Effector memory CD4-positive, alpha-beta T cell (primary cell): ENCODE results near the gene XBP1.
"Not testable (repeated sequence)": the region's sequence is repeated elsewhere in the genome, so short reads cannot be mapped to it uniquely, and the experiment has no call there.

ENCODE experiments used
- DNase-seq, 3 donors: peaks; one replicate each; pipeline ENCODE4 v3.0.0-alpha.2; 2020
- H3K27ac ChIP-seq: 2 replicates; pipeline ENCODE4 v1.7.0; 2013; ENCODE audit warnings: mild to moderate bottlenecking, low read length, moderate library complexity; ENCODE audit not compliant: insufficient read depth, poor library complexity, severe bottlenecking
- H3K27me3 ChIP-seq: replicated peaks from 2 replicates; pipeline ENCODE4 v1.7.0; 2013; ENCODE audit warnings: mild to moderate bottlenecking, low read length; ENCODE audit not compliant: insufficient read depth, control insufficient read depth, poor library complexity, severe bottlenecking
- H3K36me3 ChIP-seq: 2 replicates; pipeline ENCODE4 v1.7.0; 2013; ENCODE audit warnings: mild to moderate bottlenecking, low read length, moderate library complexity; ENCODE audit not compliant: control insufficient read depth, insufficient read depth
- H3K4me1 ChIP-seq: 2 replicates; pipeline ENCODE4 v1.7.0; 2013; ENCODE audit warnings: low read length, mild to moderate bottlenecking; ENCODE audit not compliant: control insufficient read depth, insufficient read depth, poor library complexity, severe bottlenecking
- H3K4me3 ChIP-seq: 2 replicates; pipeline ENCODE4 v1.7.0; 2013; ENCODE audit warnings: low read length, low read depth, mild to moderate bottlenecking; ENCODE audit not compliant: insufficient read depth, poor library complexity, severe bottlenecking
- H3K9me3 ChIP-seq: 2 replicates; pipeline ENCODE4 v1.7.0; 2013; ENCODE audit warnings: mild to moderate bottlenecking, low read length, moderate library complexity; ENCODE audit not compliant: control insufficient read depth

Gene XBP1

DNA sequence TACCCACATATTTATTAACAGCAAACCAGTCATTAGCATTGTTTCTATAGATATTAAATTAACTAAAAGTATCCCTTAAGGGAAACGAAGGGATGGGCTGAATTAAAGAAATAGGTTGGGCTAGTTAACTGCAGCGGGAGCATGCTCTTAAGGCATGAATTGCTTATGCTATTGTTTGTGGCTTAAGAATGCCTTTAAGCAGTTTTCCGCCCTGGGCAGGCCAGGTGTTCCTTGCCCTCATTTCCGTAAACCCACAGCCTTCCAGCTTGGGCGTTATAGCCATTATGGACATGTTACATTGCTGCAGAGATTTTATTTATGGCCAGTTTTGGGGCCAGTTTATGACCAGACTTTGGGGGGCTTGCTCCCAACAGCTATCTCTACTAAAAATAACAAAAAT, 5.1 kb upstream of the XBP1 start:
- not testable (repeated sequence) for H3K9me3 ChIP-seq, H3K27ac ChIP-seq, H3K4me3 ChIP-seq, H3K36me3 ChIP-seq, H3K27me3 ChIP-seq, DNase-seq
- peaks cover 28% of the 10 kb centered on the region for H3K4me1 ChIP-seq

DNA sequence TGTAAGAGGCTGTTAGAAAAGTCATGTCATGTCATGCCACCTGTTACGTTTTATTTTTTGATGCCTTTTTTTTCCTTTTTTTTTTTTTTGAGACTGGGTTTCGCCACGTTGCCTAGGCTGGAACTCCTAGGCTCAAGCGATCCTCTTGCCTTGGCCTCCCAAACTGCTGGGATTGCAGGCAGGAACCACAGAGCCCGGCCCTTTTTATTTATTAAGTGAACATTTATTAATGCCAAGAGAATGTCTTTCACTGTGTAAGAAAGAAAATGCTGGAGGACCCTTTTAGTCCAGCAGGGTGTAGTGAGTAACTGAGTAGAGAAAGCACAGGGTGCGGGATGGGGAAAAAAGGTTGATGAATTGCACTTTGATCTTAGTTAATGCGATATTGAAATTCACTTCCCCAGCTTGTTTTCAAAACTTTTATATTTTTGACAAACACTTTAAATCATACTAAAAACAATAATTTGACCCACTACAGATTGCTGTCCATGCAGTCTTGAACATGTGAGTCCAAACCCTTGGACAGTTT, 2.3 kb upstream of the XBP1 start:
- H3K36me3 ChIP-seq = no peaks in the 10 kb centered on the region
- H3K9me3 ChIP-seq = no peaks in the 10 kb centered on the region
- no peaks in the 10 kb centered on the region for H3K27me3 ChIP-seq
- H3K27ac ChIP-seq = no peak overlapping the region
- peaks cover 17% of the 10 kb centered on the region for H3K4me1 ChIP-seq
- H3K4me3 ChIP-seq = peak overlapping the region; percentile 100
- DNase-seq = no peak

DNA sequence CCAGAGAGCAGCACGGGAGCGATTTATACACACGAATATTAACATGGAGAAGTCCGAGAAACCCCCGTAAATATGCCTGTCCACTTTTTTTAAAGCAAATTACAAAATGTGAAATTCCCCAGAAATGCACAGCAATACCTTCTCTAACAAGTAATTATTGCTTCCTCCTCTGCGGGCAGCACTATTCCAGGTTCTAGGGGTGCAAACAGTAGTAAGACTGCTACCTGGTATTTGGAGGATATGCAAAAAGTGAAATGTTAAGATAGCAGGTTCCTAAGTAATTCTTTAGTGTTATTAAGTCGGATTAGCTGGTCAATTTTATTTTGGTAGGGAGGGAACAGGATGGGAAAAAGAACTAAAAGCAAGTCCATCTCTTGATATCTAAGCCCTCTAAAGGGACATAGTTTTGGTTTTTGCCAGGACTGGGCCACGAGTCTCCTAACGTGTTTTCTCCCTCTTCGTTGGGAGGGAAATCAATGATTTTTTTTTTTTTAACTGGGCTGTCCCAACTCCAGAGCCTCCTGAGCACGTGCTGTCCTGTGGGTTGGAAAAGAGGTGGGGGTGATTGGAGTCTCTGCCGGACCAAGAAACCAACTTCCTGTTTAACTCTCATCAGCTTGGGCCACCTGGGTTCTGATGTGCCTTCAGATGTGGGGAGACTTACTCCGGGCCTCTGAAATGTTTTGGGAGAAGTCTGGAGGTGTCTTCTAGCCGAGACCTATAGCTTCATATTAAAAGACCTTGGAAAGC, 1.7 kb upstream of the XBP1 start:
- no peak for DNase-seq
- Histone ChIP-seq H3K4me3 (peak overlapping the region; percentile 100), H3K27ac (peak overlapping the region; percentile 100), H3K4me1 (peaks cover 23% of the 10 kb centered on the region), H3K27me3 (no peaks in the 10 kb centered on the region), H3K36me3 (peaks cover 5% of the 10 kb centered on the region), H3K9me3 (no peaks in the 10 kb centered on the region)

DNA sequence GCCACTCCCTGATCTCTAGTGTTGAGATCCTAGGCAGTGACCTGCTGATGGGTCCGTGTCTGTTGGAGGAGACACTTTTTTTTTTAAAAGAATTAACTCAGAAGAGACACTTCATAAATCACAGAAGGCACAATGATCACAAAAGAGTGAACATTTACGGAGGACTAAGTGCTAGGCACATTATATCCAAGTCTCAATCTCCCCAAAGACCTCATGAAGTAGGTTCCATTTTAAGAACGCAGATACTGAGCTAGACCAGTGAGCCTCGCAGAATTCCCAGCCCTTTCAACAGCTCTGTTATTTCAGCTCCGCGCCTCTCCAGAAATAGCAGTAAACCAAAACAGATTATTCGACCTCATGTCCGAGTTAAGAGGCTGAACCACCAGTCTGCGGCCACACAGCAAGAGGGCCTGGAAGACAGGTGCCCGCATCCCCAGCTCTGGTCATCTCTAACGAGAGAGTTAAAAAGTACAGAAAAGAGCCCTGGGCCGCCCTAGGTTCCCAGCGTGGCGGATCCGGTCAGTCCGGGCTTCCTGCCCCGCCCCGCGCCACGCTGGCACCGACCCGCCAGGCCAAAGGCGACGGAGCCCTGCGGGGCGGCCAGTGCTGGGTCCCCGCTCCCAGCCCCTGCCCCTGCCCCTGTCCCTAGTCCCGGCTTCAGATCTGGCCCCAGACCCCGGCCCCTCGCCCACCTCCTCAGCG, 612 bp downstream of the XBP1 start:
- H3K27ac ChIP-seq = peak overlapping the region; percentile 100
- DNase-seq = no peak
- H3K27me3 ChIP-seq = no peaks in the 10 kb centered on the region
- peak overlapping the region; percentile 100 for H3K4me3 ChIP-seq
- peaks cover 27% of the 10 kb centered on the region for H3K36me3 ChIP-seq
- H3K9me3 ChIP-seq = no peaks in the 10 kb centered on the region
- H3K4me1 ChIP-seq = peaks cover 34% of the 10 kb centered on the region

DNA sequence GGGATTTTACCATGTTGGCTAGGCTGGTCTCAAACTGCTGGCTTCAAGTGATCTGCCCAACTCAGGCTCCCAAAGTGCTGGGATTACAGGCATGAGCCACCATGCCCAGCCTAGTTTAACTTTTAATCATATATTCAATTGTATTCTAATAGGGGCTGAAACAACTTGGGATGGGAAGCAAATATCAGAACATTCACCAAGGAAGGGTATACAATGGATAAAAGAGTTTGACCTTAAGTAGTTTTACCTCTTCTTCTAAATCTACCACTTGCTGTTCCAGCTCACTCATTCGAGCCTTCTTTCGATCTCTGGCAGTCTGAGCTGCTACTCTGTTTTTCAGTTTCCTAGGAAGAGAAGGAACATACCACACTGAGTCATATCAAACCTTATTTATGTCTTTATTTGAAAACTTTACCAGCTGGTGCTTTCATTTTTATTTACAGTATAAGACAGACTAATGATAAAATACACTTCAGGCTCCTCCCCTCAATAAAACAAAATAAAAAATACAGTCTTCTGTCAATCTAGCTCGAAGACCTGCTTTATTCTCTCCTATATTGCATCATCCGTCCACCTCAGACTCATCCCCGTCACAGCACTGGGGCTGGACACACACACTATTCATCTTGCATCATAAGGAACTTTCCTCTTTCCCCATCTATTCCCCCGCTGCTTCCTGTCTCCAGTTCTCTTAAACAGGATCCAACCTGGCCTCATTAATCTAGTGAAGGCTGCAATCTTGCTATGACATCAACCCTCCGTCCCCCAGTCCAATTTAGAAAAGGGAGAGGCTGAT, 1.4 kb downstream of the XBP1 start:
- peak overlapping the region; percentile 100 for H3K4me3 ChIP-seq

DNA sequence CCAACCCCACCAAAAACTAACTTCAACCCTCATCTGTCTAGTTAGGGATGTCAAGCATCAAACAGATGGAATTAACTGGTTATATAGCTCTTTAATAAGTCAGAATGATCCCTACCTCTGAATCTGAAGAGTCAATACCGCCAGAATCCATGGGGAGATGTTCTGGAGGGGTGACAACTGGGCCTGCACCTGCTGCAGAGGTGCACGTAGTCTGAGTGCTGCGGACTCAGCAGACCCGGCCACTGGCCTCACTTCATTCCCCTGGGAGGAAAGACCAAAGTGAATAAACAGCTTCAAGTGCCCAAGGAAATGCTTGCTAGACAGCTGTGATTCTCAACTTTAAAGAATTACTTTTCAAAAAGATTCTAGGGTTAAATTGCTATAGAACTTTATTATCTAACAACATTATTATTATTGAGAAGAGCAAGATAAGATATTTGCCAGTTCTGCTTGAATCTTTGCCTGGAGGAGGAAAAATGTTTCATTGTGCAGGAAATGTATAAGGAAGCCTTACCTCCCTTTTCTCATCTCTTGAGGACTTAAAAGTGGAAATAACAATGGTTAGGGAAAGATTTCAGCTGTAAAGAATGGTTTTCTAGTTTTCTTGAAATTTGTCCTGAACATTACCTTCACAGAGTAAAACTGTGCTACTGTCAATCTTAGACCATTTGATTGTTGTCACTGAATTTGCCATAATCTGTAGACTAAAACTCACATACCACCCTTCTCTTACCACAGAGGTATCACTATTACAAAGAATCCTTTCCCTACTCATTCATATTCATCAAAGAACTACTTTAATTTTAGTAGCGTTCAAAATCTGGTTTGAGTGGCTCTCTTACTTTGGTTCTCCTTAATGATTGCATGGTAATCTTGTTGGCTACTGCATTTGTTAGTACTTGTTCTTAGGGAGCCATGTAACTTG, 4.2 kb downstream of the XBP1 start:
- H3K4me3 ChIP-seq = no peak overlapping the region
- no peaks in the 10 kb centered on the region for H3K27me3 ChIP-seq
- H3K27ac ChIP-seq = no peak overlapping the region
- H3K36me3 ChIP-seq = peaks cover 37% of the 10 kb centered on the region
- peaks cover 44% of the 10 kb centered on the region for H3K4me1 ChIP-seq
- DNase-seq = no peak
- no peaks in the 10 kb centered on the region for H3K9me3 ChIP-seq

More for the DNA sequence above, 1.4 kb downstream of the XBP1 start:
- Histone ChIP-seq H3K27ac (peak overlapping the region; percentile 100), H3K4me1 (peaks cover 34% of the 10 kb centered on the region), H3K36me3 (peaks cover 35% of the 10 kb centered on the region), H3K27me3 (no peaks in the 10 kb centered on the region), H3K9me3 (no peaks in the 10 kb centered on the region)
- DNase-seq = no peak

DNA sequence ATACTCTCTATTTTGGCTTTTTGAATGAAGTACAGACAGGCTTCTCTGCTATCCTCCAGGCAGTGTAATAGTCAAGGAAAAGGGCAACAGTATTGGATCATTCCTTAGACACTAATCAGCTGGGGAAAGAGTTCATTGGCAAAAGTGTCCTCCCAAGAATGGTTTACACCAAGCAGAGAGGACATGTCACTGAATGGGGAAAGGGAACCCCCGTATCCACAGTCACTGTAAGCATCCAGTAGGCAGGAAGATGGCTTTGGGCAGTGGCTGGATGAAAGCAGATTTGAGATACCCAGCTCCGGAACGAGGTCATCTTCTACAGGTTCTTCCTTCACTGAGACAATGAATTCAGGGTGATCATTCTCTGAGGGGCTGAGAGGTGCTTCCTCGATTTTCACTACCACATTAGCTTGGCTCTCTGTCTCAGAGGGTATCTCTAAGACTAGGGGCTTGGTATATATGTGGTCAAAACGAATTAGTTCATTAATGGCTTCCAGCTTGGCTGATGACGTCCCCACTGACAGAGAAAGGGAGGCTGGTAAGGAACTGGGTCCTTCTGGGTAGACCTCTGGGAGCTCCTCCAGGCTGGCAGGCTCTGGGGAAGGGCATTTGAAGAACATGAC, 5.2 kb downstream of the XBP1 start:
- no peaks in the 10 kb centered on the region for H3K9me3 ChIP-seq
- peaks cover 44% of the 10 kb centered on the region for H3K4me1 ChIP-seq
- no peaks in the 10 kb centered on the region for H3K27me3 ChIP-seq
- DNase-seq = no peak
- no peak overlapping the region for H3K4me3 ChIP-seq
- H3K36me3 ChIP-seq = peaks cover 37% of the 10 kb centered on the region
- H3K27ac ChIP-seq = no peak overlapping the region

DNA sequence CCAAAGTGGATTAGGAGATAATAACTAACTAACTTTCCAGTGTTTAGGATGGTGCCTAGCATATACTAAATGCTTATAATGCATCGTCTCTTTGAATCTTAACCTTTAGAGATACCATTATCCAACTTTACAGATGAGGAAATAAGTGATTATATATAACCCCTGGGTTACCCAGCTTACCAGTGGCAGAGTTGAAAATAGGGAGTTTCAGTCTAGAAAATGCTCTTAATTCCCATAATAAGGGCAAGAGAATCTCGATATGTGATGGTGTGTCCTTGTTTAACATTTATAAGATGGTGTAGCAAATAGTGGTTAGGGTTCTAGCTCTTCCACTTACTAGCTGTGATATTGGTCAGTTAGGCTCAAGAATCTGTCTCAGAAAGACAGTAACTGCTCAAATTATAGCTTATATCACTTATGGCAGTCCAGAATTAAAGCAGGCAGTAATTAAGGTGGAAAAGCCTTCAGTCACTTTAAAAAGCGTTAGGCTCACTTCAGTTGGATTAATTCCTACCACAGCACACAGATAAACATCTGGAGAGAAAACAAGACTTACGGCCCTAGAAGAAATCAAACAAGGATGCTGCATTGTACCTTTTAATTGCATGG, 6.3 kb downstream of the XBP1 start:
- H3K36me3 ChIP-seq = peaks cover 37% of the 10 kb centered on the region
- H3K27me3 ChIP-seq = no peaks in the 10 kb centered on the region
- no peak for DNase-seq
- no peak overlapping the region for H3K4me3 ChIP-seq
- H3K9me3 ChIP-seq = no peaks in the 10 kb centered on the region
- H3K27ac ChIP-seq = peak overlapping the region; percentile 4
- peaks cover 44% of the 10 kb centered on the region for H3K4me1 ChIP-seq
